ENCODE measurements around the gene HSD17B13.

DNA sequence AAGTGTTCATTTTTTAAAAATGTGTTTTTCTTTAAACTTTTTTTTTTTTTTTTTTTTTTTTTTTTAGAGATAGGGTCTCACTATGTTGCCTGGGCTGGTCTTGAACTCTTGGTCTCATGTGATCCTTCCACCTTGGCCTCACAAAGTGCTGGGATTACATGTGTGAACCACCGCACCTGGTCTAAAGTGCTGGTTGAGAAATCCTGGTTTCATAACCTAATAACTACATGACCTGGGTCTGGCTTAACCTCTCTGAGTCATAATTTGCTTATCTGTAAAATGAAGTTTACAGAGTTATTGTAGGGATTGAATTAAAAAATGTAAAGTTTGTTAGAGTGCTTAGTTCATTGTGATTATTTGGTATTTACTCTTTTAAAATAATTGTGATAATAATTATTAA, 5.2 kb downstream of the HSD17B13 start:
- TF ChIP-seq, protein P1, sequence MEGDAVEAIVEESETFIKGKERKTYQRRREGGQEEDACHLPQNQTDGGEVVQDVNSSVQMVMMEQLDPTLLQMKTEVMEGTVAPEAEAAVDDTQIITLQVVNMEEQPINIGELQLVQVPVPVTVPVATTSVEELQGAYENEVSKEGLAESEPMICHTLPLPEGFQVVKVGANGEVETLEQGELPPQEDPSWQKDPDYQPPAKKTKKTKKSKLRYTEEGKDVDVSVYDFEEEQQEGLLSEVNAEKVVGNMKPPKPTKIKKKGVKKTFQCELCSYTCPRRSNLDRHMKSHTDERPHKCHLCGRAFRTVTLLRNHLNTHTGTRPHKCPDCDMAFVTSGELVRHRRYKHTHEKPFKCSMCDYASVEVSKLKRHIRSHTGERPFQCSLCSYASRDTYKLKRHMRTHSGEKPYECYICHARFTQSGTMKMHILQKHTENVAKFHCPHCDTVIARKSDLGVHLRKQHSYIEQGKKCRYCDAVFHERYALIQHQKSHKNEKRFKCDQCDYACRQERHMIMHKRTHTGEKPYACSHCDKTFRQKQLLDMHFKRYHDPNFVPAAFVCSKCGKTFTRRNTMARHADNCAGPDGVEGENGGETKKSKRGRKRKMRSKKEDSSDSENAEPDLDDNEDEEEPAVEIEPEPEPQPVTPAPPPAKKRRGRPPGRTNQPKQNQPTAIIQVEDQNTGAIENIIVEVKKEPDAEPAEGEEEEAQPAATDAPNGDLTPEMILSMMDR (IDR thresholded peaks at IDR 0.05; ENCODE audit: borderline replicate concordance, extremely low read depth, low read length, poor library complexity, severe bottlenecking): no peak
- no peak for TF ChIP-seq EZH2 (IDR thresholded peaks at IDR 0.05; ENCODE audit: borderline replicate concordance, low read depth, low read length, severe bottlenecking)
